Endothelial cell of umbilical vein (primary cell): ENCODE measurements around the gene CTNND2.

Experiments
- CTCF ChIP-seq, 2 donors: IDR thresholded peaks; 1 replicate in 1 of 2; 2 replicates in 1 of 2; pipeline ENCODE4 v1.5.1; 2011; ENCODE audit warnings: low read length in 2 of 2, mild to moderate bottlenecking in 2 of 2, moderate library complexity in 2 of 2, control low read depth in 1 of 2, inconsistent platforms in 1 of 2, low read depth in 1 of 2; ENCODE audit not compliant: insufficient read depth in 1 of 2; ENCODE audit errors: extremely low read depth in 1 of 2
- EZH2 ChIP-seq: IDR thresholded peaks from 2 replicates; pipeline ENCODE4 v1.6.1; 2012; ENCODE audit warnings: borderline replicate concordance, low read depth, mild to moderate bottlenecking, moderate library complexity, low read length, inconsistent platforms; ENCODE audit not compliant: severe bottlenecking
- POLR2AphosphoS5 ChIP-seq: IDR thresholded peaks from 2 replicates; pipeline ENCODE4 v1.6.1; 2012; ENCODE audit warnings: low read depth, mild to moderate bottlenecking, control low read depth, low read length, moderate library complexity; ENCODE audit not compliant: insufficient read depth
- TF ChIP-seq, protein P1 (sequence below): IDR thresholded peaks from 2 replicates; pipeline ENCODE4 v1.6.1; 2011; ENCODE audit not compliant: insufficient read depth, insufficient read length

DNA sequence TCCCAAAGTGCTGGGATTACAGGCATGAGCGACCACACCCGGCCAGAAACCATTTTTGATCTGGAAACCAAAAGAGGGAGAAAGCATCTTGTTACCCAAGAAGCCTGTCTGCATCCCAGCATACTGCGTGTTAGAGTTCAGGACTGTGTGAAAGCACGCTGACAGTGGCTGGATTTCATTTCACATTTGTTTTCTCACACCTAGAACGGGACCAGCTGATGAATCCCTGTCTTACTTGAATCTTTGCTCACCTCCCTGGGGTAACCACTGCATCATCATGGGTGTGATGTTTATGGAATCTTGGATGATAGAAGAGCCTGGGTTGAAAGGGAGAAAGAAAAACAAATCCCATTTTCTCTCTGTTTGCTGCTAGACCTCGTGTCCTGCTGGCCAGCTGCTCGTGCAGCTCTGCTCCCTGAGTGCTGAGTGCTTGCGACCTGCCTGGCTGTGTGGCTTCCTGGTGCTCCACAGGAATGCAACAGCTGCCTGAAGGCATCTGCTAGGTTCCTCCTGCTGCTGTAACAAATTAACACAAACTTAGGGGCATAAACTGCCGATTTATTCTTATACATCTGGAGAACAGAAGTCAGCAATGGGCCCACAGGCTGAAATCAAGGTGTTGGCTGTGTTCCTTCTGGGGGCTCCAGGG lies 764.9 kb downstream of the CTNND2 start:
- TF ChIP-seq CTCF (IDR thresholded peaks at IDR 0.05; ENCODE audit: extremely low read depth in 1 of 2, insufficient read depth in 1 of 2, low read depth in 1 of 2, low read length in 2 of 2) (no peak), POLR2AphosphoS5 (no peak), EZH2 (no peak)
- TF ChIP-seq, protein P1, sequence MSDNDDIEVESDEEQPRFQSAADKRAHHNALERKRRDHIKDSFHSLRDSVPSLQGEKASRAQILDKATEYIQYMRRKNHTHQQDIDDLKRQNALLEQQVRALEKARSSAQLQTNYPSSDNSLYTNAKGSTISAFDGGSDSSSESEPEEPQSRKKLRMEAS: no peak
